SK-N-SH (cell line): ENCODE results near the gene CALU. TPM values are rescaled to one million over a fixed set of nuclear protein-coding genes. Genes with fewer than 3 reads are reported as not detected.

ENCODE experiments used
- CTCF ChIA-PET: fragments of 300-600, 350-600 bp; formaldehyde crosslinking; extraction: SDS; loops from one replicate; lab custom pipeline; 2021; lab: Yijun Ruan, JAX
- POLR2A ChIA-PET: fragments of 350-600 bp; sonication (Branson Sonifier 250); formaldehyde crosslinking; extraction: SDS; loops from one replicate; lab custom pipeline; 2020; ENCODE audit warnings: antibody characterized with exemption, inconsistent platforms; lab: Yijun Ruan, JAX
- DNase-seq: peaks from one replicate; pipeline ENCODE4 v3.0.0; 2012
- H2AFZ ChIP-seq: fragments of 200-600 bp; sonication (generic); 2 replicates; pipeline ENCODE4 v1.8.1; 2016; ENCODE audit warnings: antibody characterized with exemption, mild to moderate bottlenecking, low read depth
- H3F3A ChIP-seq: fragments of 200-600 bp; sonication (generic); replicated peaks from 2 replicates; pipeline ENCODE3; 2016; ENCODE audit warnings: antibody characterized with exemption, mild to moderate bottlenecking; ENCODE audit not compliant: insufficient read depth
- H3K27ac ChIP-seq, 2 experiments: fragments of 200-500 bp in 1 of 2; fragments of 200-600 bp in 1 of 2; sonication (Bioruptor generic) in 1 of 2; sonication (generic), shearing (Covaris generic) in 1 of 2; 2 replicates each; pipeline versions ENCODE4 v1.5.1 to v1.6.1; 2014 to 2016; ENCODE audit warnings: low read depth in 2 of 2, inconsistent platforms in 1 of 2, low read length in 1 of 2, mild to moderate bottlenecking in 1 of 2, mixed read lengths in 1 of 2
- H3K27me3 ChIP-seq: fragments of 200-600 bp; sonication (generic), shearing (Covaris generic); 2 replicates; pipeline ENCODE4 v1.6.1; 2016; ENCODE audit warnings: mixed run types; ENCODE audit not compliant: insufficient read depth
- H3K36me3 ChIP-seq, 2 experiments: fragments of 200-500 bp in 1 of 2; fragments of 200-600 bp in 1 of 2; sonication (Bioruptor generic) in 1 of 2; sonication (generic) in 1 of 2; replicated peaks in 1 of 2; 2 replicates each; pipeline versions ENCODE3 to v1.5.1; 2014 to 2016; ENCODE audit warnings: low read length in 1 of 2, mild to moderate bottlenecking in 1 of 2; ENCODE audit not compliant: insufficient read depth in 2 of 2, control insufficient read depth in 1 of 2
- H3K4me1 ChIP-seq, 2 experiments: fragments of 200-500 bp in 1 of 2; fragments of 200-600 bp in 1 of 2; sonication (Bioruptor generic) in 1 of 2; sonication (generic), shearing (Covaris generic) in 1 of 2; 2 replicates each; pipeline versions ENCODE4 v1.5.1 to v1.6.1; 2014 to 2016; ENCODE audit warnings: low read depth in 1 of 2, low read length in 1 of 2, mixed run types in 1 of 2; ENCODE audit not compliant: insufficient read depth in 2 of 2, control insufficient read depth in 1 of 2
- H3K4me2 ChIP-seq: fragments of 200-600 bp; sonication (generic), shearing (Covaris generic); 2 replicates; pipeline ENCODE4 v1.6.1; 2017; ENCODE audit warnings: mixed run types
- H3K4me3 ChIP-seq, 2 experiments: fragments of 200-500 bp in 1 of 2; fragments of 200-600 bp in 1 of 2; sonication (Bioruptor generic) in 1 of 2; sonication (generic), shearing (Covaris generic) in 1 of 2; 2 replicates each; pipeline versions ENCODE4 v1.5.1 to v1.8.1; 2014 to 2016; ENCODE audit warnings: low read depth in 2 of 2, inconsistent platforms in 1 of 2, low read length in 1 of 2, mild to moderate bottlenecking in 1 of 2, mixed read lengths in 1 of 2, moderate library complexity in 1 of 2
- H3K79me2 ChIP-seq: fragments of 200-600 bp; sonication (generic); 2 replicates; pipeline ENCODE4 v1.8.1; 2017; ENCODE audit warnings: mild to moderate bottlenecking; ENCODE audit not compliant: insufficient read depth
- H3K9ac ChIP-seq: fragments of 200-600 bp; sonication (generic); 2 replicates; pipeline ENCODE4 v1.6.1; 2017; ENCODE audit warnings: mixed run types
- H3K9me2 ChIP-seq: fragments of 200-600 bp; sonication (generic); 2 replicates; pipeline ENCODE4 v1.6.1; 2017; ENCODE audit warnings: mixed run types
- H3K9me3 ChIP-seq: fragments of 200-600 bp; sonication (generic); 2 replicates; pipeline ENCODE4 v1.6.1; 2017; ENCODE audit warnings: mixed run types, mild to moderate bottlenecking, moderate library complexity
- H4K20me1 ChIP-seq: fragments of 200-600 bp; sonication (generic); 2 replicates; pipeline ENCODE4 v1.6.1; 2017; ENCODE audit warnings: mild to moderate bottlenecking, mixed run types; ENCODE audit not compliant: insufficient read depth
- EP300 ChIP-seq, 2 experiments: IDR thresholded peaks; 2 replicates each; pipeline versions ENCODE4 v1.4.0 to v1.6.1; 2012; ENCODE audit warnings: borderline replicate concordance in 1 of 2, low read depth in 1 of 2, low read length in 1 of 2
- FOSL2 ChIP-seq: IDR thresholded peaks from 2 replicates; pipeline ENCODE4 v1.4.0; 2012; ENCODE audit warnings: low read depth, mild to moderate bottlenecking, moderate library complexity, borderline replicate concordance
- FOXJ3 ChIP-seq: sonication (generic); formaldehyde crosslinking; IDR thresholded peaks from 2 replicates; pipeline ENCODE4 v1.5.1; 2020; ENCODE audit warnings: mild to moderate bottlenecking, missing genetic modification reagents
- FOXM1 ChIP-seq: IDR thresholded peaks from 2 replicates; pipeline ENCODE4 v1.4.0; 2012; ENCODE audit warnings: low read depth, mild to moderate bottlenecking
- GABPA ChIP-seq: IDR thresholded peaks from 2 replicates; pipeline ENCODE4 v1.4.0; 2012; ENCODE audit warnings: low read depth, mild to moderate bottlenecking
- GATA2 ChIP-seq: sonication (generic); formaldehyde crosslinking; IDR thresholded peaks from 2 replicates; pipeline ENCODE4 v1.5.0; 2020; ENCODE audit warnings: mild to moderate bottlenecking, missing genetic modification reagents
- JUND ChIP-seq: IDR thresholded peaks from 2 replicates; pipeline ENCODE4 v1.4.0; 2012
- MAX ChIP-seq: IDR thresholded peaks from 2 replicates; pipeline ENCODE4 v1.4.0; 2012; ENCODE audit warnings: low read depth
- NFIC ChIP-seq: IDR thresholded peaks from 2 replicates; pipeline ENCODE4 v1.4.0; 2012; ENCODE audit warnings: borderline replicate concordance
- PBX3 ChIP-seq: IDR thresholded peaks from 2 replicates; pipeline ENCODE4; 2012
- RAD21 ChIP-seq: IDR thresholded peaks from 2 replicates; pipeline ENCODE4 v1.6.1; 2012; ENCODE audit warnings: mild to moderate bottlenecking, low read length
- RXRA ChIP-seq: IDR thresholded peaks from 2 replicates; pipeline ENCODE4 v1.4.0; 2012; ENCODE audit warnings: low read depth, mild to moderate bottlenecking, borderline replicate concordance
- TAF1 ChIP-seq: IDR thresholded peaks from 2 replicates; pipeline ENCODE4 v1.6.1; 2012; ENCODE audit warnings: low read depth, mild to moderate bottlenecking, low read length, moderate library complexity, borderline replicate concordance
- TCF12 ChIP-seq: IDR thresholded peaks from 2 replicates; pipeline ENCODE4 v1.4.0; 2012
- TEAD4 ChIP-seq: IDR thresholded peaks from 2 replicates; pipeline ENCODE4 v1.4.0; 2012; ENCODE audit warnings: mild to moderate bottlenecking, borderline replicate concordance; ENCODE audit not compliant: insufficient read depth
- USF2 ChIP-seq: fragments of 150-350 bp; IDR thresholded peaks from 2 replicates; pipeline ENCODE4 v1.6.1; 2017; ENCODE audit warnings: antibody characterized with exemption, low read length, low read depth, borderline replicate concordance
- YY1 ChIP-seq: IDR thresholded peaks from 2 replicates; pipeline ENCODE4 v1.4.0; 2012; ENCODE audit warnings: low read depth, mild to moderate bottlenecking
- WGBS: methylation state at CpG from one replicate; pipeline ENCODE4 v1.1.6; 2017; ENCODE audit warnings: low lambda C conversion rate; 5-methylcytosine and 5-hydroxymethylcytosine counted together
- polyA plus RNA-seq, 3 experiments: library from polyadenylated mRNA; depleted of rRNA; stranded (reverse); fragments of >200 nt; gene quantifications; 2 replicates each; pipeline ENCODE4 v1.2.3, GENCODE V29; 2012

CALU gene
- polyA plus RNA-seq, 1 of the 3 experiments (the other 2 are of a cell fraction), result 195 TPM

- no peak for DNase-seq
- H3K4me3 ChIP-seq, result no peak overlapping the region
- H4K20me1 ChIP-seq, result no peaks in the 10 kb centered on the region
- H2AFZ ChIP-seq, result peak overlapping the region; percentile 33; the same call in 1 of the 2 replicates
- H3F3A ChIP-seq, result peaks cover 20% of the 10 kb centered on the region
- H3K9me2 ChIP-seq, result no peaks in the 10 kb centered on the region
- ChIA-PET POLR2A (no interaction called here), CTCF (interaction anchor here (0.6 to 1.7 kb wide), 2 partner anchors 23 to 99 kb away, joined by 3 read pairs; no protein-coding TSS in a partner anchor)
- WGBS, result 34% methylated on average over 5 of the region's 5 CpGs
- H3K4me1 ChIP-seq, result peaks cover 15 to 16% of the 10 kb centered on the region in 2 experiments
- no peak overlapping the region for H3K9ac ChIP-seq
- peaks cover 18 to 20% of the 10 kb centered on the region in 2 experiments for H3K36me3 ChIP-seq
- no peaks in the 10 kb centered on the region for H3K27me3 ChIP-seq
- 0 out of 2 replicates have a peak, but pooled peaks cover 3% of the 10 kb centered on the region for H3K79me2 ChIP-seq
- H3K27ac ChIP-seq, result peak overlapping the region in 1 of 2 experiments; percentile 66; a peak in 2 of 4 replicates
- TF ChIP-seq FOXM1 (peak; percentile 54), NFIC (peak; percentile 96), EP300 (IDR thresholded peaks at IDR 0.05; ENCODE audit: borderline replicate concordance in 1 of 2, low read depth in 1 of 2, low read length in 1 of 2) (peak in 1 of 2 experiments; percentile 77; a peak in 1 of 4 replicates), FOXJ3 (CRISPR knock-in tag) (no peak), TCF12 (peak; percentile 92), TAF1 (peak; percentile 44; the same call in 1 of the 2 replicates), RXRA (peak; percentile 62; the same call in 1 of the 2 replicates), GABPA (no peak), FOSL2 (peak; percentile 83; the same call in 1 of the 2 replicates), GATA2 (CRISPR knock-in tag) (no peak), YY1 (peak; percentile 74; the same call in 1 of the 2 replicates), JUND (peak; percentile 90), RAD21 (no peak), PBX3 (peak; percentile 92), USF2 (no peak), TEAD4 (peak; percentile 83), MAX (peak; percentile 100)
- no peaks in the 10 kb centered on the region for H3K9me3 ChIP-seq
- peak overlapping the region; percentile 22 for H3K4me2 ChIP-seq
Measured at GRCh38 chr7:128796327-128796726, 57.2 kb downstream of the CALU start.

- Histone ChIP-seq H2AFZ (no peak overlapping the region), H3K4me3 (no peak overlapping the region), H3K4me2 (no peak overlapping the region), H3K36me3 (peaks cover 29 to 38% of the 10 kb centered on the region in 2 experiments), H3F3A (peaks cover 16% of the 10 kb centered on the region), H3K27me3 (no peaks in the 10 kb centered on the region), H3K4me1 (0 out of 4 replicates have a peak, but pooled peaks cover 0 to 6% of the 10 kb centered on the region in 2 experiments), H3K79me2 (no peaks in the 10 kb centered on the region), H3K9me2 (no peaks in the 10 kb centered on the region), H3K27ac (no peak overlapping the region), H4K20me1 (no peaks in the 10 kb centered on the region), H3K9ac (no peak overlapping the region), H3K9me3 (no peaks in the 10 kb centered on the region)
- DNase-seq, result no peak
- TF ChIP-seq PBX3, result no peak
- ChIA-PET CTCF (interaction anchor here (0.6 to 1.2 kb wide), 3 partner anchors 11 to 271 kb away, joined by 3 to 4 read pairs (median 3); no protein-coding TSS in a partner anchor), POLR2A (no interaction called here)
- WGBS, result 90% methylated on average over 2 of the region's 2 CpGs
Measured at GRCh38 chr7:128799451-128799850, 60.3 kb downstream of the CALU start.
